B cell (primary cell): ENCODE measurements around the gene CELF2.
"Not testable (repeated sequence)": the region's sequence is repeated elsewhere in the genome, so short reads cannot be mapped to it uniquely, and the experiment has no call there.

Experiments used
- EZH2 ChIP-seq: IDR thresholded peaks from 2 replicates; pipeline ENCODE4 v1.6.1; 2012; ENCODE audit warnings: borderline replicate concordance, low read depth, mild to moderate bottlenecking, moderate library complexity, low read length; ENCODE audit not compliant: insufficient read depth, poor library complexity, severe bottlenecking
- TF ChIP-seq, protein P1 (sequence below): fragments of 200-600 bp; IDR thresholded peaks from one replicate; pipeline ENCODE4 v1.8.0; 2022; ENCODE audit warnings: antibody characterized with exemption, mild to moderate bottlenecking

DNA sequence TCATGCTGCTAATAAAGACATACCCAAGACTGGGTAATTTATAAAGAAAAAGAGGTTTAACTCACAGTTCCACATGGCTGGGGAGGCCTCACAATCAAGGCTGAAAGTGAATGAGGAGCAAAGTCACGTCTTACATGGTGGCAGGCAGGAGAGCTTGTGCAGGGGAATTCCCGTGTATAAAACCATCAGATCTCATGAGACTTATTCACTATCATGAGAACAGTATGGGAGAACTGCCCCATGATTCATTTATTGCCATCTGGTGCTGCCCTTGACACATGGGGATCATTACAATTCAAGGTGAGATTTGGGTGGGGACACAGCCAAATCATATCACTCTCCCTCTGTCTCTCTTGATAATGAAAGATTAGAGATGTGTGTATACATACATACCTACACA lies 106.2 kb downstream of the CELF2 start:
- TF ChIP-seq, protein P1, sequence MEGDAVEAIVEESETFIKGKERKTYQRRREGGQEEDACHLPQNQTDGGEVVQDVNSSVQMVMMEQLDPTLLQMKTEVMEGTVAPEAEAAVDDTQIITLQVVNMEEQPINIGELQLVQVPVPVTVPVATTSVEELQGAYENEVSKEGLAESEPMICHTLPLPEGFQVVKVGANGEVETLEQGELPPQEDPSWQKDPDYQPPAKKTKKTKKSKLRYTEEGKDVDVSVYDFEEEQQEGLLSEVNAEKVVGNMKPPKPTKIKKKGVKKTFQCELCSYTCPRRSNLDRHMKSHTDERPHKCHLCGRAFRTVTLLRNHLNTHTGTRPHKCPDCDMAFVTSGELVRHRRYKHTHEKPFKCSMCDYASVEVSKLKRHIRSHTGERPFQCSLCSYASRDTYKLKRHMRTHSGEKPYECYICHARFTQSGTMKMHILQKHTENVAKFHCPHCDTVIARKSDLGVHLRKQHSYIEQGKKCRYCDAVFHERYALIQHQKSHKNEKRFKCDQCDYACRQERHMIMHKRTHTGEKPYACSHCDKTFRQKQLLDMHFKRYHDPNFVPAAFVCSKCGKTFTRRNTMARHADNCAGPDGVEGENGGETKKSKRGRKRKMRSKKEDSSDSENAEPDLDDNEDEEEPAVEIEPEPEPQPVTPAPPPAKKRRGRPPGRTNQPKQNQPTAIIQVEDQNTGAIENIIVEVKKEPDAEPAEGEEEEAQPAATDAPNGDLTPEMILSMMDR = not testable (repeated sequence)
- not testable (repeated sequence) for TF ChIP-seq EZH2
